ENCODE data around the gene USP2. TPM values are rescaled to one million over a fixed set of nuclear protein-coding genes. Genes with fewer than 3 reads are reported as not detected.
A peak's percentile ranks its signal among the peaks of the same experiment; 100 is the strongest.

The USP2 gene
- total and polyA plus RNA-seq, 2 of the 8 experiments (the other 6 are each of a cell fraction or from before 2014, with no cell fraction given) = 2.2 to 6.9 TPM

DNA sequence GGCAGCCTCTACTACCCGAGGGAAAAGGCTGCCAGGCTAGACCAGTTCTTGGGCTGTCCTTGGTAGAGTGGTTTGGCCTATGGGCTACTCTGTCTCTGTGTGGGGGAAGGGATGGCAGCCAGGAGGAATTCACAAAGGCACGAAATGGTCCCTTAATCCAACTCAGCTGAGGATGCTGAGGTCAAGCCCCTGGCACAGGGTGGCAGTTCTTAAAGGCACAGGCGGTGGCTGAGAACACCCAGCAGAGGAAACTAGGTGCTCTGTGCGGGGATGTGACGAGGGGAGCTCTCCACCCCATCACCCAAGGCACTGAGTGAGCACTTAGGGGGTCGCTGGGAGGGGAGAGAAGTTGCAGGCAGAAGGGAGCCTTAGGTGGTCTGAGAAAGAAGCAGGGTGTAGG, 34.9 kb downstream of the USP2 start, which contains the start of gene MFRP:
Gene MFRP, minus strand, starts transcription at position 101 of the 400 bp plus-strand sequence. CDS start 192 bp downstream, outside the sequence.
- no peak within 1 kb of the TSS for H3K9ac ChIP-seq (replicated peaks in 1 of 4; ENCODE audit: extremely low read depth in 1 of 4, low read depth in 3 of 4, low read length in 3 of 4)
- H2AFZ ChIP-seq (ENCODE audit: low read length) = no peak within 1 kb of the TSS
- H3K56ac ChIP-seq (replicated peaks; ENCODE audit: insufficient read length, low read depth, low read length) = no peak within 1 kb of the TSS
- H3K79me2 ChIP-seq (ENCODE audit: control insufficient read depth in 1 of 2, insufficient read depth in 2 of 2, low read length in 2 of 2) = no peaks in the 10 kb centered on the region
- H2BK15ac ChIP-seq (ENCODE audit: low read length) = no peak within 1 kb of the TSS
- peaks cover 2 to 16% (median 7%) of the 10 kb centered on the region in 4 experiments for H3K27me3 ChIP-seq (replicated peaks in 1 of 4; ENCODE audit: control insufficient read depth in 3 of 4, extremely low read depth in 1 of 4, insufficient read depth in 3 of 4, low read length in 3 of 4)
- FAIRE-seq (no peak), DNase-seq (ENCODE audit: low read depth in 1 of 2, low spot score in 2 of 2) (no peak)
- no peak within 1 kb of the TSS for H3K27ac ChIP-seq (ENCODE audit: low read depth, low read length)
- no peak within 1 kb of the TSS for H3K18ac ChIP-seq (ENCODE audit: extremely low read depth, low read length)
- H3K4me1 ChIP-seq (replicated peaks in 1 of 4; ENCODE audit: control insufficient read depth in 3 of 4, insufficient read depth in 4 of 4, low read length in 3 of 4) = peaks cover 0 to 4% (median 1%) of the 10 kb centered on the region in 4 experiments; a peak in 2 of 7 replicates
- H3K23ac ChIP-seq (ENCODE audit: insufficient read length) = no peak within 1 kb of the TSS
- no peak within 1 kb of the TSS for H2BK12ac ChIP-seq (ENCODE audit: low read depth, low read length)
- H3K23me2 ChIP-seq (ENCODE audit: low read depth, low read length) = no peaks in the 10 kb centered on the region
- CTCF ChIA-PET (ENCODE audit: partially characterized antibody) = interaction anchor here (0.5 to 20.0 kb wide), 6 partner anchors 9 to 311 kb away, joined by 3 to 463 read pairs (median 20); partner anchors contain the start of genes MCAM and USP2
- TF ChIP-seq BRCA1 (IDR thresholded peaks at IDR 0.05; ENCODE audit: low read depth, low read length) = no peak
- no peak for TF ChIP-seq SRF (IDR thresholded peaks at IDR 0.05; ENCODE audit: low read depth, low read length)
- H4K91ac ChIP-seq (replicated peaks; ENCODE audit: insufficient read length, low read length) = no peak within 1 kb of the TSS
- H2BK5ac ChIP-seq (ENCODE audit: low read depth, low read length) = no peak within 1 kb of the TSS
- H3K36me3 ChIP-seq (ENCODE audit: control insufficient read depth in 2 of 4, insufficient read depth in 4 of 4, low read length in 3 of 4) = no peaks in the 10 kb centered on the region
- H3K79me1 ChIP-seq (ENCODE audit: low read depth, low read length) = no peaks in the 10 kb centered on the region; the same call in 1 of the 2 replicates
- H4K8ac ChIP-seq (ENCODE audit: extremely low read depth, insufficient read depth, low read length) = peak within 1 kb of the TSS; percentile 57; the same call in 1 of the 2 replicates
- H3K9me3 ChIP-seq (ENCODE audit: insufficient read depth in 2 of 2, low read depth in 1 of 2, low read length in 1 of 2) = no peaks in the 10 kb centered on the region
- no peak within 1 kb of the TSS for H3K4ac ChIP-seq (replicated peaks; ENCODE audit: insufficient read length, low read depth, low read length)
- no peak within 1 kb of the TSS for H2BK120ac ChIP-seq (replicated peaks; ENCODE audit: low read depth, low read length)
- WGBS, 2 experiments (ENCODE audit: extremely low coverage in 1 of 2, insufficient coverage in 1 of 2, insufficient read length in 1 of 2, insufficient replicate concordance in 2 of 2, low coverage in 1 of 2, low lambda C conversion rate in 2 of 2, missing lambda C conversion rate in 1 of 2) = 63% methylated on average over 6 of the region's 6 CpGs; no CpG with 5 or more reads in 1 of the 2 experiments
- no peak within 1 kb of the TSS for H2AK5ac ChIP-seq (ENCODE audit: low read depth, low read length)
- no peak within 1 kb of the TSS for H3K4me3 ChIP-seq (ENCODE audit: extremely low read depth in 1 of 4, insufficient read depth in 2 of 4, low read depth in 3 of 4, low read length in 4 of 4)
- no peak within 1 kb of the TSS for H3K14ac ChIP-seq (ENCODE audit: insufficient read length)
- no peak within 1 kb of the TSS for H3K4me2 ChIP-seq (ENCODE audit: insufficient read depth in 1 of 2, low read depth in 2 of 2, low read length in 2 of 2)
- POLR2A ChIA-PET (ENCODE audit: partially characterized antibody) = no interaction called here
- no peak within 1 kb of the TSS for H2BK20ac ChIP-seq (ENCODE audit: low read length)
- no peak within 1 kb of the TSS for H4K5ac ChIP-seq (ENCODE audit: insufficient read length, low read depth, low read length)
- H4K20me1 ChIP-seq (replicated peaks in 1 of 2; ENCODE audit: control insufficient read depth in 1 of 2, insufficient read depth in 2 of 2, low read length in 2 of 2) = peaks cover 0 to 1% of the 10 kb centered on the region in 2 experiments
